ENCODE results near the gene SPN.

The SPN gene

GRCh38 chr16:29699324-29700219, 36.5 kb downstream of the SPN start:
- H3K18ac ChIP-seq (ENCODE audit: low read depth in 1 of 2, low read length in 2 of 2): no peak overlapping the region
- no peak overlapping the region for H2BK15ac ChIP-seq (ENCODE audit: low read depth, poor library complexity, severe bottlenecking)
- H3K4me3 ChIP-seq (ENCODE audit: insufficient read depth in 1 of 2, low read depth in 1 of 2, low read length in 2 of 2): no peak overlapping the region
- H2BK120ac ChIP-seq (ENCODE audit: low read depth, low read length): no peak overlapping the region
- H3K23ac ChIP-seq (ENCODE audit: low read length in 2 of 2): no peak overlapping the region
- peaks cover 7 to 38% of the 10 kb centered on the region in 2 experiments for H3K36me3 ChIP-seq (ENCODE audit: control insufficient read depth in 1 of 2, insufficient read depth in 2 of 2, low read depth in 1 of 2, low read length in 2 of 2)
- H3K4me2 ChIP-seq (ENCODE audit: low read length, poor library complexity, severe bottlenecking): no peak overlapping the region
- no peak overlapping the region for H2AK5ac ChIP-seq (ENCODE audit: low read length, severe bottlenecking)
- no peak overlapping the region for H3K9ac ChIP-seq (ENCODE audit: low read length)
- no peaks in the 10 kb centered on the region for H3K9me3 ChIP-seq (ENCODE audit: control insufficient read depth, low read length)
- no peak overlapping the region for H4K91ac ChIP-seq (ENCODE audit: low read length)
- DNase-seq: no peak
- H3K14ac ChIP-seq (ENCODE audit: low read length in 2 of 2): no peak overlapping the region
- H3K4me1 ChIP-seq (ENCODE audit: control insufficient read depth, insufficient read depth, low read depth, low read length): peaks cover 31% of the 10 kb centered on the region
- H3K79me1 ChIP-seq (replicated peaks; ENCODE audit: low read length, poor library complexity, severe bottlenecking): peaks cover 12% of the 10 kb centered on the region
- no peak overlapping the region for H3K4ac ChIP-seq (ENCODE audit: low read depth in 1 of 2, low read length in 2 of 2)
- peaks cover 0 to 3% of the 10 kb centered on the region in 2 experiments for H3K27me3 ChIP-seq (ENCODE audit: control insufficient read depth in 1 of 2, insufficient read depth in 1 of 2, low read length in 2 of 2)
- no peak overlapping the region for H2BK12ac ChIP-seq (ENCODE audit: low read length in 2 of 2)
- H2AFZ ChIP-seq (ENCODE audit: low read depth, low read length): no peak overlapping the region
- no peak overlapping the region for H2BK5ac ChIP-seq (ENCODE audit: low read depth, low read length, poor library complexity, severe bottlenecking)
- 83% methylated on average over 10 of the region's 11 CpGs for WGBS
- H4K8ac ChIP-seq (ENCODE audit: low read length): no peak overlapping the region
- H3K27ac ChIP-seq (ENCODE audit: low read length, poor library complexity, severe bottlenecking): no peak overlapping the region

- Histone ChIP-seq H2AFZ (ENCODE audit: low read depth, low read length) (no peak overlapping the region), H3K14ac (ENCODE audit: low read length in 2 of 2) (no peak overlapping the region), H3K79me1 (replicated peaks; ENCODE audit: low read length, poor library complexity, severe bottlenecking) (peaks cover 10% of the 10 kb centered on the region), H2BK120ac (ENCODE audit: low read depth, low read length) (no peak overlapping the region), H3K4me2 (ENCODE audit: low read length, poor library complexity, severe bottlenecking) (no peak overlapping the region), H4K91ac (ENCODE audit: low read length) (no peak overlapping the region), H3K4ac (ENCODE audit: low read depth in 1 of 2, low read length in 2 of 2) (no peak overlapping the region), H3K18ac (ENCODE audit: low read depth in 1 of 2, low read length in 2 of 2) (no peak overlapping the region), H2BK5ac (ENCODE audit: low read depth, low read length, poor library complexity, severe bottlenecking) (no peak overlapping the region), H3K9ac (ENCODE audit: low read length) (peak overlapping the region; percentile 67), H3K4me1 (ENCODE audit: control insufficient read depth, insufficient read depth, low read depth, low read length) (peaks cover 27% of the 10 kb centered on the region), H2AK5ac (ENCODE audit: low read length, severe bottlenecking) (no peak overlapping the region), H3K4me3 (ENCODE audit: insufficient read depth in 1 of 2, low read depth in 1 of 2, low read length in 2 of 2) (no peak overlapping the region), H3K9me3 (ENCODE audit: control insufficient read depth, low read length) (no peaks in the 10 kb centered on the region), H2BK12ac (ENCODE audit: low read length in 2 of 2) (no peak overlapping the region), H3K27me3 (ENCODE audit: control insufficient read depth in 1 of 2, insufficient read depth in 1 of 2, low read length in 2 of 2) (peaks cover 0 to 3% of the 10 kb centered on the region in 2 experiments), H2BK15ac (ENCODE audit: low read depth, poor library complexity, severe bottlenecking) (no peak overlapping the region), H3K36me3 (ENCODE audit: control insufficient read depth in 1 of 2, insufficient read depth in 2 of 2, low read depth in 1 of 2, low read length in 2 of 2) (peaks cover 7 to 31% of the 10 kb centered on the region in 2 experiments), H3K23ac (ENCODE audit: low read length in 2 of 2) (no peak overlapping the region), H3K27ac (ENCODE audit: low read length, poor library complexity, severe bottlenecking) (no peak overlapping the region), H4K8ac (ENCODE audit: low read length) (peak overlapping the region; percentile 28)
- 6% methylated on average over 12 of the region's 14 CpGs for WGBS
- peak; percentile 89 for DNase-seq
Measured at GRCh38 chr16:29700253-29700987, 37.4 kb downstream of the SPN start.

GRCh38 chr16:29701214-29701555, 38.1 kb downstream of the SPN start:
- Histone ChIP-seq H3K27me3 (ENCODE audit: control insufficient read depth in 1 of 2, insufficient read depth in 1 of 2, low read length in 2 of 2) (peaks cover 0 to 3% of the 10 kb centered on the region in 2 experiments), H2BK120ac (ENCODE audit: low read depth, low read length) (no peak overlapping the region), H3K14ac (ENCODE audit: low read length in 2 of 2) (no peak overlapping the region), H2AK5ac (ENCODE audit: low read length, severe bottlenecking) (peak overlapping the region; percentile 85), H3K36me3 (ENCODE audit: control insufficient read depth in 1 of 2, insufficient read depth in 2 of 2, low read depth in 1 of 2, low read length in 2 of 2) (peaks cover 7 to 26% of the 10 kb centered on the region in 2 experiments), H3K4me1 (ENCODE audit: control insufficient read depth, insufficient read depth, low read depth, low read length) (peaks cover 27% of the 10 kb centered on the region), H3K4me2 (ENCODE audit: low read length, poor library complexity, severe bottlenecking) (no peak overlapping the region), H4K8ac (ENCODE audit: low read length) (no peak overlapping the region), H3K4ac (ENCODE audit: low read depth in 1 of 2, low read length in 2 of 2) (no peak overlapping the region), H2AFZ (ENCODE audit: low read depth, low read length) (no peak overlapping the region), H2BK15ac (ENCODE audit: low read depth, poor library complexity, severe bottlenecking) (no peak overlapping the region), H3K9me3 (ENCODE audit: control insufficient read depth, low read length) (no peaks in the 10 kb centered on the region), H3K79me1 (replicated peaks; ENCODE audit: low read length, poor library complexity, severe bottlenecking) (peaks cover 10% of the 10 kb centered on the region), H3K23ac (ENCODE audit: low read length in 2 of 2) (no peak overlapping the region), H4K91ac (ENCODE audit: low read length) (no peak overlapping the region), H3K4me3 (ENCODE audit: insufficient read depth in 1 of 2, low read depth in 1 of 2, low read length in 2 of 2) (no peak overlapping the region), H3K9ac (ENCODE audit: low read length) (peak overlapping the region; percentile 67), H3K27ac (ENCODE audit: low read length, poor library complexity, severe bottlenecking) (no peak overlapping the region), H2BK5ac (ENCODE audit: low read depth, low read length, poor library complexity, severe bottlenecking) (no peak overlapping the region), H2BK12ac (ENCODE audit: low read length in 2 of 2) (no peak overlapping the region), H3K18ac (ENCODE audit: low read depth in 1 of 2, low read length in 2 of 2) (no peak overlapping the region)
- no peak for DNase-seq
- 91% methylated on average over 4 of the region's 5 CpGs for WGBS

GRCh38 chr16:29702269-29702668, 39.2 kb downstream of the SPN start:
- peaks cover 3 to 15% of the 10 kb centered on the region in 2 experiments for H3K36me3 ChIP-seq (ENCODE audit: control insufficient read depth in 1 of 2, insufficient read depth in 2 of 2, low read depth in 1 of 2, low read length in 2 of 2)
- no peak overlapping the region for H3K14ac ChIP-seq (ENCODE audit: low read length in 2 of 2)
- no peak overlapping the region for H3K4me2 ChIP-seq (ENCODE audit: low read length, poor library complexity, severe bottlenecking)
- no peak overlapping the region for H2BK15ac ChIP-seq (ENCODE audit: low read depth, poor library complexity, severe bottlenecking)
- no peak overlapping the region for H2BK120ac ChIP-seq (ENCODE audit: low read depth, low read length)
- peaks cover 21% of the 10 kb centered on the region for H3K4me1 ChIP-seq (ENCODE audit: control insufficient read depth, insufficient read depth, low read depth, low read length)
- H3K18ac ChIP-seq (ENCODE audit: low read depth in 1 of 2, low read length in 2 of 2): no peak overlapping the region
- no peak overlapping the region for H3K4me3 ChIP-seq (ENCODE audit: insufficient read depth in 1 of 2, low read depth in 1 of 2, low read length in 2 of 2)
- H3K9ac ChIP-seq (ENCODE audit: low read length): no peak overlapping the region
- no peak overlapping the region for H2BK5ac ChIP-seq (ENCODE audit: low read depth, low read length, poor library complexity, severe bottlenecking)
- no peak overlapping the region for H3K27ac ChIP-seq (ENCODE audit: low read length, poor library complexity, severe bottlenecking)
- no peak overlapping the region for H2AK5ac ChIP-seq (ENCODE audit: low read length, severe bottlenecking)
- H3K23ac ChIP-seq (ENCODE audit: low read length in 2 of 2): no peak overlapping the region
- WGBS: 86% methylated on average over 13 of the region's 13 CpGs
- DNase-seq: no peak
- H4K91ac ChIP-seq (ENCODE audit: low read length): no peak overlapping the region
- H2AFZ ChIP-seq (ENCODE audit: low read depth, low read length): no peak overlapping the region
- H4K8ac ChIP-seq (ENCODE audit: low read length): no peak overlapping the region
- peaks cover 0 to 3% of the 10 kb centered on the region in 2 experiments for H3K27me3 ChIP-seq (ENCODE audit: control insufficient read depth in 1 of 2, insufficient read depth in 1 of 2, low read length in 2 of 2)
- H3K4ac ChIP-seq (ENCODE audit: low read depth in 1 of 2, low read length in 2 of 2): no peak overlapping the region
- H3K9me3 ChIP-seq (ENCODE audit: control insufficient read depth, low read length): no peaks in the 10 kb centered on the region
- peaks cover 2% of the 10 kb centered on the region for H3K79me1 ChIP-seq (replicated peaks; ENCODE audit: low read length, poor library complexity, severe bottlenecking)
- H2BK12ac ChIP-seq (ENCODE audit: low read length in 2 of 2): no peak overlapping the region
